ENCODE data around the gene TAF11L6. TPM values are rescaled to one million over a fixed set of nuclear protein-coding genes. Genes with fewer than 3 reads are reported as not detected.

The TAF11L6 gene
- total and polyA plus RNA-seq, 2 of the 8 experiments (the other 6 are each of a cell fraction or from before 2014, with no cell fraction given): not detected

Small RNAs within 50 kb of the gene (small RNA-seq; reads per million reads assigned to genes)
- not detected for gene AC106774.3 (ENCODE audit: insufficient read depth)

Other genes starting within 250 kb of the TAF11L6 start
- not detected in 2 replicates for gene TAF11L2, start 30.4 kb upstream of the TAF11L6 start, total RNA-seq (2021; fragmentation: NEBNext Ultra II Directional; extraction: Animal tissue kit (Norgen Biotek cat#: 25700))
- not detected in 2 replicates for gene TAF11L2, start 30.4 kb upstream of the TAF11L6 start, polyA plus RNA-seq (2011; rRNA removed)
- not detected in 2 replicates for gene TAF11L3, start 10.3 kb upstream of the TAF11L6 start, total RNA-seq (2021; fragmentation: NEBNext Ultra II Directional; extraction: Animal tissue kit (Norgen Biotek cat#: 25700))
- not detected in 2 replicates for gene TAF11L3, start 10.3 kb upstream of the TAF11L6 start, polyA plus RNA-seq (2011; rRNA removed)
- gene TAF11L4, start 6.9 kb upstream of the TAF11L6 start, total RNA-seq (2021; fragmentation: NEBNext Ultra II Directional; extraction: Animal tissue kit (Norgen Biotek cat#: 25700)): not detected in 2 replicates
- gene TAF11L4, start 6.9 kb upstream of the TAF11L6 start, polyA plus RNA-seq (2011; rRNA removed): not detected in 2 replicates
- gene TAF11L5, start 3.4 kb upstream of the TAF11L6 start, total RNA-seq (2021; fragmentation: NEBNext Ultra II Directional; extraction: Animal tissue kit (Norgen Biotek cat#: 25700)): not detected in 2 replicates
- not detected in 2 replicates for gene TAF11L5, start 3.4 kb upstream of the TAF11L6 start, polyA plus RNA-seq (2011; rRNA removed)
- not detected in 2 replicates for gene TAF11L7, start 57.1 kb downstream of the TAF11L6 start, total RNA-seq (2021; fragmentation: NEBNext Ultra II Directional; extraction: Animal tissue kit (Norgen Biotek cat#: 25700))
- gene TAF11L7, start 57.1 kb downstream of the TAF11L6 start, polyA plus RNA-seq (2011; rRNA removed): not detected in 2 replicates
- gene TAF11L8, start 62.3 kb downstream of the TAF11L6 start, total RNA-seq (2021; fragmentation: NEBNext Ultra II Directional; extraction: Animal tissue kit (Norgen Biotek cat#: 25700)): not detected in 2 replicates
- gene TAF11L8, start 62.3 kb downstream of the TAF11L6 start, polyA plus RNA-seq (2011; rRNA removed): not detected in 2 replicates
- not detected in 2 replicates for gene TAF11L9, start 65.7 kb downstream of the TAF11L6 start, total RNA-seq (2021; fragmentation: NEBNext Ultra II Directional; extraction: Animal tissue kit (Norgen Biotek cat#: 25700))
- gene TAF11L9, start 65.7 kb downstream of the TAF11L6 start, polyA plus RNA-seq (2011; rRNA removed): not detected in 2 replicates
- gene TAF11L10, start 69.2 kb downstream of the TAF11L6 start, total RNA-seq (2021; fragmentation: NEBNext Ultra II Directional; extraction: Animal tissue kit (Norgen Biotek cat#: 25700)): not detected in 2 replicates
- not detected in 2 replicates for gene TAF11L10, start 69.2 kb downstream of the TAF11L6 start, polyA plus RNA-seq (2011; rRNA removed)
- gene TAF11L11, start 75.5 kb downstream of the TAF11L6 start, total RNA-seq (2021; fragmentation: NEBNext Ultra II Directional; extraction: Animal tissue kit (Norgen Biotek cat#: 25700)): not detected in 2 replicates
- gene TAF11L11, start 75.5 kb downstream of the TAF11L6 start, polyA plus RNA-seq (2011; rRNA removed): not detected in 2 replicates
- not detected in 2 replicates for gene TAF11L12, start 81.7 kb downstream of the TAF11L6 start, total RNA-seq (2021; fragmentation: NEBNext Ultra II Directional; extraction: Animal tissue kit (Norgen Biotek cat#: 25700))
- gene TAF11L12, start 81.7 kb downstream of the TAF11L6 start, polyA plus RNA-seq (2011; rRNA removed): not detected in 2 replicates
- not detected in 2 replicates for gene TAF11L13, start 103.4 kb downstream of the TAF11L6 start, total RNA-seq (2021; fragmentation: NEBNext Ultra II Directional; extraction: Animal tissue kit (Norgen Biotek cat#: 25700))
- not detected in 2 replicates for gene TAF11L13, start 103.4 kb downstream of the TAF11L6 start, polyA plus RNA-seq (2011; rRNA removed)
- not detected in 2 replicates for gene TAF11L14, start 105.8 kb downstream of the TAF11L6 start, total RNA-seq (2021; fragmentation: NEBNext Ultra II Directional; extraction: Animal tissue kit (Norgen Biotek cat#: 25700))
- gene TAF11L14, start 105.8 kb downstream of the TAF11L6 start, polyA plus RNA-seq (2011; rRNA removed): not detected in 2 replicates